ENCODE measurements around the gene MRPL11. TPM values are rescaled to one million over a fixed set of nuclear protein-coding genes. Genes with fewer than 3 reads are reported as not detected.
A peak's percentile ranks its signal among the peaks of the same experiment; 100 is the strongest.

MRPL11 gene
- total and polyA plus RNA-seq, 2 of the 13 experiments (the other 11 are each of a cell fraction or from before 2014, with no cell fraction given): 72.9 to 176 TPM

DNA sequence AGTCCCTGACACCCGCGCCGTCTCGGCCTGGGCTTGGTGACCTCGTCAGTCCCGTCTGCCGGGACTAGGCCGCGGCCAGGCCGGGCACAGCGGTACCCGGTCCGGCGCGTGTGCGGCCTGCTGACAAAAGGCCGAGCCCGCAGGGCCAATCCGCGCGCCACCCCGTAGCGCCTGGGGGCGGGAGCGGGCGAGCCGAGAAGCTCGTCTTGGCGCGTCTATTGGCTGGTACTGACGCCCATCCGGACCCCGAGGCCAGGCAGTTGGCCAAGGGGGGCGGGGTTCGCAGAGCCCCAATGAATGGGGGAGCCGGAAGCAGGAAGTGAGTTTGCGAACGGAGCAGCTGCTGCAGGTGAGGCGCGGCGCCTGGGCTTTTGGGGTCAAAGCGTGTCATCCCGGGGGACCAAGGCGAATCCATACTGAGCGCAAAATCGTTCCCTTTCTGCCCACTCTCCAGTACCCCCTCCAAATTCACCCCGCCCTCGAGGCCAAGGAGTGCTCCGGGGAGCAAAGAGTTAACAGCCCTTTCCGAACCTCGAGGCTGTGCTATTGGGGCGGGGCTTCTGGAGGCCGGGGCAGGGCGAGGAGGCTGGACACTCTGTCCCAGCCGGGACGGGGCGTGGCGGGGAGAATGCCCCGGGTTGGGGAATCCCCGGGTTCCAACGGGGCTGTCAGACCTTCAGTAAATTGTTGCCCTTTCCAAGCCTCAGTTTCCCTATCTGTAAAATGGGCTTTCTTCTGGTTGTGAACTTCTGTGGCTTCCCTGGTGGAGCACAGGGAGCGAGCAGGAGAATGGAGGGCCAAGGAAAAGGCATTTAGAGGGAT, 41.7 kb upstream of the MRPL11 start, which contains the start of gene DPP3 (continued):
- peak; percentile 56 for TF ChIP-seq MNT (IDR thresholded peaks at IDR 0.05)
- peak; percentile 81 for TF ChIP-seq CREB1 (IDR thresholded peaks at IDR 0.05)
- peak; percentile 26; the same call in 1 of the 2 replicates for TF ChIP-seq CREB1 (CRISPR knock-in tag; IDR thresholded peaks at IDR 0.05)
- peak; percentile 58; the same call in 1 of the 2 replicates for TF ChIP-seq ZSCAN21 (CRISPR knock-in tag; IDR thresholded peaks at IDR 0.05; ENCODE audit: borderline replicate concordance)
- TF ChIP-seq, protein P1, sequence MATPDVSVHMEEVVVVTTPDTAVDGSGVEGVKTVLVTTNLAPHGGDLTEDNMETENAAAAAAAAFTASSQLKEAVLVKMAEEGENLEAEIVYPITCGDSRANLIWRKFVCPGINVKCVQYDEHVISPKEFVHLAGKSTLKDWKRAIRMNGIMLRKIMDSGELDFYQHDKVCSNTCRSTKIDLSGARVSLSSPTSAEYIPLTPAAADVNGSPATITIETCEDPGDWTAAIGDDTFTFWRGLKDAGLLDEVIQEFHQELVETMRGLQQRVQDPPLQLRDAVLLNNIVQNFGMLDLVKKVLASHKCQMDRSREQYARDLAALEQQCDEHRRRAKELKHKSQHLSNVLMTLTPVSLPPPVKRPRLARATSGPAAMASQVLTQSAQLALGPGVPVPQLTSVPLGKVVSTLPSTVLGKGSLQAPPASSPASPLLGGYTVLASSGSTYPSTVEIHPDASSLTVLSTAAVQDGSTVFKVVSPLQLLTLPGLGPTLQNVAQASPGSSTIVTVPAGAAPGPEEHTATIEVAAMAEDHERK (CRISPR knock-in tag; IDR thresholded peaks at IDR 0.05; ENCODE audit: low read depth): no peak
- no peak for TF ChIP-seq ZNF260 (CRISPR knock-in tag; IDR thresholded peaks at IDR 0.05; ENCODE audit: borderline replicate concordance, low read depth)
- TF ChIP-seq HNRNPUL1 (IDR thresholded peaks at IDR 0.05; ENCODE audit: low read depth, low read length): no peak
- TF ChIP-seq, protein P2, sequence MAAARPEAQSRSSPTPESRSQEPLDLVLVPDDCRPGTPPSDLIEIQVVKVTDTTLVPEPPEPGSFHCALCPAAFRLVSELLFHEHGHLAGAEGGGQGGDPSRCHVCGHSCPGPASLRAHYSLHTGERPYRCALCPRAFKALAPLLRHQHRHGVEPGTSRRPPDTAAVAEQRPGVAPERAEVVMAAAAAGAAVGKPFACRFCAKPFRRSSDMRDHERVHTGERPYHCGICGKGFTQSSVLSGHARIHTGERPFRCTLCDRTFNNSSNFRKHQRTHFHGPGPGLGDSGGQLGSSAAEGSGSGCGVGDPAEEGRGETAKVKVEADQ (CRISPR knock-in tag; IDR thresholded peaks at IDR 0.05; ENCODE audit: borderline replicate concordance): no peak; the same call in 1 of the 2 replicates
- no peak; the same call in 1 of the 2 replicates for TF ChIP-seq ATF5 (CRISPR knock-in tag; IDR thresholded peaks at IDR 0.05; ENCODE audit: low read depth)
- peak; percentile 62; the same call in 1 of the 2 replicates for TF ChIP-seq THAP7 (CRISPR knock-in tag; IDR thresholded peaks at IDR 0.05)
- peak; percentile 99 for TF ChIP-seq PHF8 (CRISPR knock-in tag; IDR thresholded peaks at IDR 0.05)
- no peak for TF ChIP-seq ZNF879 (CRISPR knock-in tag; IDR thresholded peaks at IDR 0.05)
- no peak for TF ChIP-seq GZF1 (CRISPR knock-in tag; IDR thresholded peaks at IDR 0.05)
- no peak for TF ChIP-seq NR1H2 (CRISPR knock-in tag; IDR thresholded peaks at IDR 0.05; ENCODE audit: borderline replicate concordance, low read depth)
- TF ChIP-seq NR2C2 (CRISPR knock-in tag; IDR thresholded peaks at IDR 0.05; ENCODE audit: borderline replicate concordance): peak; percentile 73
- no peak for TF ChIP-seq EEA1 (CRISPR knock-in tag; IDR thresholded peaks at IDR 0.05; ENCODE audit: borderline replicate concordance)
- no peak; the same call in 1 of the 2 replicates for TF ChIP-seq NKX3-1 (CRISPR knock-in tag; IDR thresholded peaks at IDR 0.05)
- no peak; the same call in 1 of the 2 replicates for TF ChIP-seq ZBTB20 (CRISPR knock-in tag; IDR thresholded peaks at IDR 0.05; ENCODE audit: borderline replicate concordance, low read depth)
- no peak for TF ChIP-seq CEBPB (IDR thresholded peaks at IDR 0.05; ENCODE audit: borderline replicate concordance, low read depth, low read length)
- TF ChIP-seq MAF1 (CRISPR knock-in tag; IDR thresholded peaks at IDR 0.05; ENCODE audit: borderline replicate concordance): no peak
- TF ChIP-seq PHF20 (CRISPR knock-in tag; IDR thresholded peaks at IDR 0.05): peak; percentile 92
- peak; percentile 64; the same call in 1 of the 2 replicates for TF ChIP-seq ZBTB7B (CRISPR knock-in tag; IDR thresholded peaks at IDR 0.05)
- peak; percentile 66; the same call in 1 of the 2 replicates for TF ChIP-seq ZBTB25 (CRISPR knock-in tag; IDR thresholded peaks at IDR 0.05)

Data from HepG2 (cell line).